PC-9 (cell line): ENCODE data around the gene DNAJC18.

Experiments used
- CTCF ChIP-seq: fragments of 200-600 bp; sonication (generic); conservative IDR thresholded peaks from 2 replicates; pipeline ENCODE4 v1.6.1; 2017; ENCODE audit warnings: mixed run types, antibody characterized with exemption, mild to moderate bottlenecking, moderate library complexity
- EZH2 ChIP-seq: fragments of 200-600 bp; sonication (generic); IDR thresholded peaks from 2 replicates; pipeline ENCODE4 v1.8.0; 2017; ENCODE audit warnings: antibody characterized with exemption, low read depth

- TF ChIP-seq CTCF (no peak), EZH2 (no peak)
Measured at GRCh38 chr5:139417214-139417613, 22.1 kb downstream of the DNAJC18 start.
